ENCODE measurements around the gene SYCE1. TPM values are rescaled to one million over a fixed set of nuclear protein-coding genes. Genes with fewer than 3 reads are reported as not detected.

Gene SYCE1
- total RNA-seq, 1 experiment from 2014 or later: not detected

DNA sequence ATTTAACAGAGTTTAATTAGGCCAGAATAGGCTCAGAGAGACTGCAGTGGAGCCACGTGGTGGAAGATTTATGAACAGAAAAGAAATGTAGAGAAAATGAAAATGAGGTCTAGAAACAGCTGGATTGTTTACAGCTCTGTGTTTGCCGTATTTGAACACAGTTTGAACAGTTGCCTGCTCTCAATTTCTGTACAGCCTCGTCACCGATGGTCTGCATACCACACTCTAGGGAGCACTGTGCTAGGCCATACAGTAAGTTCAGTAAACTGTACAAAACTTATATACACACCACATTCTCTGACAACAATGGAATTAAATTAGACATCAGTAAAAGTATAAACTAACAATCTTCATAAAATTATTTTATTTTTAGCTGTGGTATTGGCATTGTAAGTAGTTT lies 49.3 kb downstream of the SYCE1 start:
- DNase-seq (ENCODE audit: low read depth, low spot score): no peak
- in situ Hi-C loops (cut with HindIII; ENCODE audit: low pct_unique_long_range_greater_than_20kb, low sequenced_read_pairs): no loop called here
- TF ChIP-seq REST (IDR thresholded peaks at IDR 0.05; ENCODE audit: insufficient read depth in 1 of 2, low read depth in 2 of 2, low read length in 1 of 2) (no peak), CTCF (IDR thresholded peaks at IDR 0.05) (peak; percentile 16; the same call in 1 of the 2 replicates)
- Histone ChIP-seq H3K27me3 (ENCODE audit: control insufficient read depth, insufficient read depth, low read length) (peaks cover 39% of the 10 kb centered on the region), H3K36me3 (ENCODE audit: control insufficient read depth, insufficient read depth, low read length) (no peaks in the 10 kb centered on the region), H3K4me3 (ENCODE audit: low read depth in 2 of 2, low read length in 2 of 2) (no peak overlapping the region), H3K4me1 (ENCODE audit: control insufficient read depth, insufficient read depth, low read length) (peaks cover 9% of the 10 kb centered on the region; the same call in 1 of the 2 replicates), H3K9me3 (ENCODE audit: control insufficient read depth, insufficient read depth, low read depth, low read length) (no peaks in the 10 kb centered on the region; the same call in 1 of the 2 replicates), H3K27ac (ENCODE audit: low read length) (no peak overlapping the region)
- POLR2A ChIA-PET: no interaction called here
- intact Hi-C loops (cut with micrococcal nuclease; ENCODE audit: unreplicated experiment): loop anchor here (5.0 kb wide), 1 partner anchor 79 kb away; no protein-coding TSS in a partner anchor
- CTCF ChIA-PET: no interaction called here
- no peak for ATAC-seq
- no TSS peak for BruUV-seq (replicated peaks)

- peaks cover 4% of the 10 kb centered on the region; the same call in 1 of the 2 replicates for H3K4me1 ChIP-seq (ENCODE audit: control insufficient read depth, insufficient read depth, low read length)
- no TSS peak for BruUV-seq (replicated peaks)
- no peak overlapping the region for H3K4me3 ChIP-seq (ENCODE audit: low read depth in 2 of 2, low read length in 2 of 2)
- POLR2A ChIA-PET: no interaction called here
- CTCF ChIA-PET: no interaction called here
- no peak overlapping the region for H3K27ac ChIP-seq (ENCODE audit: low read length)
- H3K36me3 ChIP-seq (ENCODE audit: control insufficient read depth, insufficient read depth, low read length): no peaks in the 10 kb centered on the region
- DNase-seq (ENCODE audit: low read depth, low spot score) (no peak), ATAC-seq (no peak)
- H3K9me3 ChIP-seq (ENCODE audit: control insufficient read depth, insufficient read depth, low read depth, low read length): no peaks in the 10 kb centered on the region; the same call in 1 of the 2 replicates
- TF ChIP-seq SIN3A (IDR thresholded peaks at IDR 0.05; ENCODE audit: borderline replicate concordance, insufficient read depth, low read depth, low read length) (no peak), CTCF (IDR thresholded peaks at IDR 0.05) (no peak), TCF7L2 (IDR thresholded peaks at IDR 0.05; ENCODE audit: low read depth, low read length) (no peak), REST (IDR thresholded peaks at IDR 0.05; ENCODE audit: insufficient read depth in 1 of 2, low read depth in 2 of 2, low read length in 1 of 2) (no peak), POLR2AphosphoS5 (IDR thresholded peaks at IDR 0.05; ENCODE audit: low read depth, low read length) (no peak)
- in situ Hi-C loops (cut with HindIII; ENCODE audit: low pct_unique_long_range_greater_than_20kb, low sequenced_read_pairs): no loop called here
- H3K27me3 ChIP-seq (ENCODE audit: control insufficient read depth, insufficient read depth, low read length): peaks cover 45% of the 10 kb centered on the region
- intact Hi-C loops (cut with micrococcal nuclease; ENCODE audit: unreplicated experiment): loop anchor here (5.0 kb wide), 1 partner anchor 78 kb away; no protein-coding TSS in a partner anchor
These were observed 49.9 kb downstream of the SYCE1 start for GRCh38 chr10:133515471-133515870.

All from Panc1 (cell line).